MV-4-11 (cell line): ENCODE data around the gene SF1.

ENCODE experiments used
- DNase-seq: peaks from one replicate; lab custom pipeline; 2025; lab: John Stamatoyannopoulos, UW

Gene SF1

GRCh38 chr11:64777449-64778222, 706 bp downstream of the SF1 start:
- peak; percentile 70 for DNase-seq

DNA sequence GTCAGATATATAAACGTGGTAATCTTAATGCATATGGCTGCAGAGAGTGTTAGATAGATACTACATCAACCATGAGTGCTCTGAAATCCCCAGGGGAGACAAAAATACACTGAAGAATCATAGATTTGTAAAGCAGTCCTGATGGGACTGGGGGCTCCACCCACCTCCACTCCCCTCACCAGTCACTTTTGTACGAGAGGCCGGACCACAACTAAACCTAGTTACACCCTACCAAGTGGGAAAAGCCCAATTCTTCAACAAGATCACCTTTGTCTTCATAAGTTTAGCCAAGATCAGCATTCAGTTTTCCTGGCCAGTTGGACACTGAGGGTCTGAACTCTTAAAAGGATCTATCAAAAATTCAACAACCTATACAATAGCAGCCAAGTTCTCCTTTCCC, 1.5 kb downstream of the SF1 start:
- no peak for DNase-seq

GRCh38 chr11:64776425-64776824, 1.9 kb downstream of the SF1 start:
- DNase-seq, result no peak

DNA sequence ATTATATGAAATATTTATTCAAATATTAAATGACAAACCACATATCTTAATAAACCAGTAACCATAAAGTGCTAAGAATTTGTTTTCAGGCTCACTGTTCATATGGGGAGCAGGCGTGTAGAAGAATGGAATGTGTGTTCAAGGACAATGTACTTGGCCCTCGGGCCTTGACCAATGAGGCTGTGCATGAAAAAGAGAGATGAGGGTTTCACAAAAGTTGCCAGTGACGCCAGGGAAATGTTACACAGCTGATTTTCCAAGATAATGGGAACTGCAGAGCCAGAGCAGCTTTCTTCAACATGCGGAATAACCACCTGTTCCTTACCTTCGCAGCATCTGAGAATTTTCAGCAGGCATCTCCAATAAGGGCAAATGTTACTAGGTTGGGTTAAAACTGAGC, 4.2 kb downstream of the SF1 start:
- no peak for DNase-seq

- peak; percentile 43 for DNase-seq
These were observed 5.9 kb downstream of the SF1 start for GRCh38 chr11:64772303-64773018.

GRCh38 chr11:64771861-64772260, 6.5 kb downstream of the SF1 start:
- peak; percentile 86 for DNase-seq

GRCh38 chr11:64770120-64770519, 8.2 kb downstream of the SF1 start:
- DNase-seq, result no peak

DNA sequence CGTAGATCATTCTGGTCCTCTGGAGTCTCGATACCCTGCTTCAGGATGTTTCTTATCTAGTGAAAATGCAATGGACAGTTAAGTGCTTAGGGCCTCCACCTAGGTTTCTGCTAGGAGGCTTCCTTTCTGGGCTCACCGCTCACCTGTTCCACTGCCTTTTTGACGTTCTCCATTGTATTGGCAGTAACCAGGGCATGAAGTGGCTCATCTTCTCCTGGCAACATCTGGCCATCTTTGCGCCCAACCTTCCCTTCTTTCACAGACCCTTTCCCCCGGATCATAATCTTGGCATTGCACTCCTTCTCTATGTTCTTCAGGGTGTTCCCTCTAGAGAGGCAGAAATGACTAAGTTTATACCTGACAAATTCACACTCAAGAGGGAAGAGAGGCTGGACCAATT, 9.1 kb downstream of the SF1 start:
- DNase-seq, result no peak

DNA sequence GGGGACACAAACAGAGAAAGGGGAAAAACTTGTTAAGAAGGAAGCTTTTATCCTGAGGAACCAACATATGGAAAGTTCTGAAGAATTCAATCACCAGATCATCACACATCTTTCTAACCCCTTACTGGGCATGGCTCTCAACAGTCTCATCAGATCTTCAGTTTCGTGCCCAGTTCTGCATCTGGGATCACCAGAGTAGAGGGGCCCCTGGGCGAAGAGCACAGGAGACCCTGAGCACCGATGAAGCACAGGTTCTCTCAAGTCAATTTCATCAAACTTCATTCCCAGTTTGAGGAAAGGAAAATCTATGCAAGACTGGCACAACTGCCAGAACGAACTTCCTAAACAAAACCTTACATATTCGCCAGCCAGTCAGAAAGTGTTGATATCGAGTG, 10.0 kb downstream of the SF1 start:
- DNase-seq, result no peak

- peak; percentile 57 for DNase-seq
These were observed 10.7 kb downstream of the SF1 start for GRCh38 chr11:64767344-64768299.

GRCh38 chr11:64766881-64767280, 11.5 kb downstream of the SF1 start:
- no peak for DNase-seq

DNA sequence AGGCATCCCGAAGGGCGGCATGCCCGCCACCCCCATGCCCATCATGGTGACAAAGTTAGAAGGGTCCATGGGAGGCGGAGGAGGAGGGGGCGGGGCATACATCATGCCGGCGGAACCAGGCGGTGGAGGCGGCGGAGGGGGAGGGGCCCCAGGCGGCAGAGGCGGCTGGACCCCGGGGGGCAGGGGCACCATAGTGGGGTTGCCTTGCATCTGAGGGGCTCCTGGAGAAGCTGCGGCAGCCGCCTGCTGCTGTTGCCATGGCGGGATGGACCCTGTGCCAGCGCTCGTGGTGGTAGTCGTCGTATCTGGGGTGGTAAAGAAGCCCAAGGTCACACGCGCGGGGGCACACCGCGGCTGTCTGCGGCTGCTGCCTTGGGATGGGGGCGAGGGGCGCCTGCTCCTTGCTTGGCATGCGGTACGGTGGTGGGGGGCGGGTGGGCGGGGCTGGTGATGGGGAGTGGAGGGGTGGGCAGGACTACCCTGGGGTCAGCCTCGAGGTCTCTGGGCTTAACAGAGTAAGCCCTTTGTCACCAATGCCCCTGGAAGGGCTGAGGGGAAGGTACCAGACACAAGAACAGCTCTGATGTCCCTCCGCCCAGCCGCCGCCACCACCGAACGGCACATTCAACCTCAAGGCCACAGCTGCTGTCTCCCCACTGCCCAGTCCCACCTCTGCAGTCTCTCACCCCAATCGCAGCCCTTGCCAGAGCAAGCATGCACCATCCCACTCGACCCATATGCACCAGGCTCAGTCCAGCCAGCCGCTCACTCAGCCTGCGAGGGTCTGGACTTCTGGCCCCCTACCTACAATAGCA, 12.3 kb downstream of the SF1 start:
- DNase-seq, result no peak

- no peak for DNase-seq
These were observed 13.0 kb downstream of the SF1 start for GRCh38 chr11:64765291-64765850.

- no peak for DNase-seq
These were observed 13.6 kb downstream of the SF1 start for GRCh38 chr11:64764753-64765152.

- DNase-seq, result peak; percentile 16
These were observed 14.2 kb downstream of the SF1 start for GRCh38 chr11:64764040-64764611.

DNA sequence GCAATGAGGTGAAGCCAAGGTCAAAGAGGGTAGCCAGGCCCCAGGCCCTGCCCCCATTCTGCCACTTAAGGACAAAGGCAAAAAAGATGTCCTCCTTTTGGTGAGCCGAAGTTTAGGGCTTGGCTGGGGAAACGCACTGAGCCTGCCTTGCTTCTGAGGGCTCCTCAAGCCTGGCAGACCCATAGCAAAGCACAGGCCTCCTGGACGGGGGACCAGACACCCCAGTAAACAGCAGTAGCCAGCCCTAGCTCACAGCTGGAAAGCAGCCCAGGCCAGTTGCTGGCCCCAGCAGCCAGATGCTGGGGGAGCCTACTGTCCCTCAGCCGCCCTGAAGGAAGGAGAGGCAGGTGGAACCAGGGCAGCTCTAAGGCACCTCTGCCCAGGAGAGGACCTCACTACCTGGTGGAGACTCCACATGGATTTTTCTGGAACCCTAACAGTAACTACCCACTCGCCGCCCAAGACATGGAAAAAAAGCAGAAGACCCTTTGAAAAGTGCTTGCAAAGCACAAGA, 14.8 kb downstream of the SF1 start:
- DNase-seq, result no peak

DNA sequence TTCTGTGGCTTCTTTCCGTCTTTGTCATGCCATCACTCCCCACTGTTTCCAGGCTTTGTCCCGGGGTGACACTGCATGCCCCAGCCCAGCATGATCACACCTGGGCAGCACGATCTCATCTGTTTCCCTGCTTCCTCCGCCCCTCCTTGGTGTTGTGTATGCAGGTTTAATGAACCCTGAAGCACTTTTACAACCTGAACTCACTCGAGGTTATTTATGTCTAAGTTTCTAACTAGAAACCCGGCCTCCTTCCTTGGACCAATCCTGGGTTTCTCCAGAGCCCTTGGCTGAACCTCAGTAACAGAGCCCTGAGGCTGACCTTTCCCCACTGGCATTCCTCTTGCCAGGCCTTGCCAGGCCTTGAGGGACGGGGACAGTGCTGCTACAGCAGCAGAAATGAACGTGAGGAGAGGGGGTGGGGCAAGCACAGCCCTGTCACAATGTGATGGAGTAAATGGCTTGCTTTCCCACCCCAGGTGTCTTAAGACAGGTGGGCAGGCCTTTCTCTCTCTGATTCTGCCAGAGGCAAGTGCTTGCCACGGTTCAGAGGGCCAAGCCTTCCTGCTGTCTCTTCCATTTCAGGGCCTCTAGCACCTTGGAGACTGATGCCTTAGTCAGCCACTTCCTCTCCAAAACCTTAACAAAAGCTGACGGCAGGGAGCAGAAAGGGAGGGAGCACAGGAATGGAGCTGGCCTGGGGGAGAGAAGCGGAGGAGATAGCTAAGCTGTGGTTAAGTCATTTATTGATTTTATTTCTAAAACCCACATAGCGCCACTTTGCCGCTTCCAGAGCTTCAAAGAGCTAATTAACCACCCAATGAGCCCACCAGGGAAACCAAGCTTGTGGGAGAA, 15.4 kb downstream of the SF1 start:
- DNase-seq, result peak; percentile 69

GRCh38 chr11:64762277-64762673, 16.1 kb downstream of the SF1 start:
- no peak for DNase-seq

GRCh38 chr11:64760759-64761420, 17.5 kb downstream of the SF1 start:
- no peak for DNase-seq
